HG03097 (cell line): Measurements from ENCODE around the gene MMP28.

Source experiments
- ATAC-seq: cut with Tn5 transposase; IDR thresholded peaks from one replicate; pipeline ENCODE4 v1.9.1; 2021; ENCODE audit not compliant: unreplicated experiment, low FRiP score

MMP28 gene, protein sequence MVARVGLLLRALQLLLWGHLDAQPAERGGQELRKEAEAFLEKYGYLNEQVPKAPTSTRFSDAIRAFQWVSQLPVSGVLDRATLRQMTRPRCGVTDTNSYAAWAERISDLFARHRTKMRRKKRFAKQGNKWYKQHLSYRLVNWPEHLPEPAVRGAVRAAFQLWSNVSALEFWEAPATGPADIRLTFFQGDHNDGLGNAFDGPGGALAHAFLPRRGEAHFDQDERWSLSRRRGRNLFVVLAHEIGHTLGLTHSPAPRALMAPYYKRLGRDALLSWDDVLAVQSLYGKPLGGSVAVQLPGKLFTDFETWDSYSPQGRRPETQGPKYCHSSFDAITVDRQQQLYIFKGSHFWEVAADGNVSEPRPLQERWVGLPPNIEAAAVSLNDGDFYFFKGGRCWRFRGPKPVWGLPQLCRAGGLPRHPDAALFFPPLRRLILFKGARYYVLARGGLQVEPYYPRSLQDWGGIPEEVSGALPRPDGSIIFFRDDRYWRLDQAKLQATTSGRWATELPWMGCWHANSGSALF

GRCh38 chr17:35795007-35795870 lies at the start of gene MMP28:
TSS of gene MMP28 (minus strand) at chr17:35795641. CDS start at chr17:35795377, 264 bp downstream.
- ATAC-seq, result no peak

GRCh38 chr17:35844547-35844946 lies 49.1 kb upstream of the MMP28 start:
- ATAC-seq, result no peak

- no peak for ATAC-seq
These were observed 48.3 kb upstream of the MMP28 start for GRCh38 chr17:35843698-35844097.

DNA sequence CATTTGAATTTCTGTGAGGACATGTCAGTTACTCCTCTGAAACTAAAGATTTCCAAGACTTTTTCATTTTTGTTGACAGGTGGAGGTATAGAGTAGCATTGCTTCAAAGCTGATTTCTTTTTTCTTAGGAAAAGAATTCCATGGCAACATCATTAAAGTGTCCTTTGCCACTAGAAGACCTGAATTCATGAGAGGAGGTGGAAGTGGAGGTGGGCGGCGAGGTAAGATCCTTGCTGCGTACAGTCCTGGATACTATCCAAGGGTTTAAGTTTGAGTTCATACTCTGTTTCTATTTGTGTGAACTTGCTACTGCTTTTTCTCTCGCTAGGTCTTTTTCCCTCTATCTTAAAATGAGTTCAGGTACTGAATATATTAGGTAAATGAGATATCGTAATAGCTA lies 46.8 kb upstream of the MMP28 start:
- no peak for ATAC-seq

- ATAC-seq, result no peak
These were observed 46.1 kb upstream of the MMP28 start for GRCh38 chr17:35841505-35841904.

DNA sequence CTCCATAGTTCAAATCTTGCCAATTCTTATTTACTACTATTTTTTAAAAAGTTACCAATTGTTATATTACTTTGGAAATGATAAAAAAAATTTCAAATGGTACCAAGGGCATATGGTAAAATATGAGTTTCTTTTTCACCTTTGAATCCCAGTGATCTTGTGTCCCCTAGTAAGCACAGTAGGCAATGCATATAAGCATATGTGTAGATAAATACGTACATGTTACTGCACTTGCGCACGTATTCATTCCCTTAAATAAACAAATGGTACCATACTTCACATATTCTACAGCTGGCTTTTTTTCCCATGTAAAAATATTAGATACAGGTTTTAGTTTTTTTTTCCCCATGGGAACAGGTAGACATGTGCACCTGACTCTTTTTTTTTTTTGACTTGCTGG lies 45.7 kb upstream of the MMP28 start:
- no peak for ATAC-seq

- no peak for ATAC-seq
These were observed 29.8 kb upstream of the MMP28 start for GRCh38 chr17:35825206-35825605.

GRCh38 chr17:35821308-35821707 lies 25.9 kb upstream of the MMP28 start:
- no peak for ATAC-seq

GRCh38 chr17:35819455-35819854 lies 24.0 kb upstream of the MMP28 start:
- ATAC-seq, result no peak

DNA sequence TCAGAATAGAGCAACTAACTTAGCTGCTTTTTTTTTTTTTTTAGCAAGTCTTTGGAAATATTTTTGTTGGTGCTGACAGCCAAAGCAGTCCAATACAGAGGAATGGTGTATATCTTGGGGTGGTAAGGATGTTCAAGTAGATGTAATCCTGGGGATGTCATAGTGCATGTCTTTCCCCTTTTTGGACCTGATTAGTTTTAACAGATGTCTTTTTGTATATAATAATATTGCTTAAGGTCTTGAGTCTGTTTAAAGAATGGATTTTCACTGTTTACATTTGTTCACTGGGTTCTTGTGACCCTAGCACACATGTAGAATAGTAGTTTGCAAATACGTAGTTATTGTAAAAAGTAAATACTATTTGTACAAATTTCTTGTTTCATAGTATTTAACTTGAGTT lies 21.8 kb upstream of the MMP28 start:
- ATAC-seq, result no peak

DNA sequence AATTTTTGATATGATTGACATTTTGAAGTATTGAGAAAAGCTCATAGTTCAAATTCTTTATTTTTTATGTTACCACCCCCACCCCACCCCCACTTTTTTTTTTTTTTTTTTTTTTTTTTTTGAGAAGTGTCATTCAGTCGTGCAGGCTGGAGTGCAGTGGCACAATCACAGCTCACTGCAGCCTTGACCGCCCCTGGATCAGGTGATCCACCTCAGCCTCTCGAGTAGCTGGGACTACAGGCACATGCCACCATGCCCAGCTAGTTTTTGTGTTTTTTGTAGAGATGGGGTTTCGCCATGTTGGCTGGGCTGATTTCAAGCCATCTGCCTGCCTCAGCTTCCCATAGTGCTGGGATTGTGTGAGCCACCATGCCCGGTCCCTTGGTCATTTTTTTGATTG lies 21.3 kb upstream of the MMP28 start:
- no peak for ATAC-seq

- ATAC-seq, result no peak
These were observed 17.0 kb upstream of the MMP28 start for GRCh38 chr17:35812456-35812855.

DNA sequence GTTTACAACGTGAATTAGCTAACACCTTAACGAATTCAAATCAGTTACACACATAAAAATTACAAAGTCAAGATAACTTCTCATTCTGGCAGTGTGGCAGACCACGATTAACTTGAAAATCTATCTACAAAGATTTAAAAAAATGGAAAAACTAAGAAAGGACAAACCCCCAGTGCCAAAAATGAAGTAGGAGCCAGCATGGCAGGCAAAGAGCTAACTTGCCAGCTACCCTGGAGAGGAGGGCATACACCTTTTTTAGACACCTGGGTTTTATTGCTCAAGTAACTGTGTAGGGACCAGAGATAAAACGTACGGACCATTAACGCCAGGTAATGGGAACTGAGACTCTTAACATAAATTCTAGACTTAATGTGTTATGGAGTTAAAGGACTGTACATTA lies 16.3 kb upstream of the MMP28 start:
- ATAC-seq, result no peak

GRCh38 chr17:35809855-35810461 lies 14.5 kb upstream of the MMP28 start:
- no peak for ATAC-seq

DNA sequence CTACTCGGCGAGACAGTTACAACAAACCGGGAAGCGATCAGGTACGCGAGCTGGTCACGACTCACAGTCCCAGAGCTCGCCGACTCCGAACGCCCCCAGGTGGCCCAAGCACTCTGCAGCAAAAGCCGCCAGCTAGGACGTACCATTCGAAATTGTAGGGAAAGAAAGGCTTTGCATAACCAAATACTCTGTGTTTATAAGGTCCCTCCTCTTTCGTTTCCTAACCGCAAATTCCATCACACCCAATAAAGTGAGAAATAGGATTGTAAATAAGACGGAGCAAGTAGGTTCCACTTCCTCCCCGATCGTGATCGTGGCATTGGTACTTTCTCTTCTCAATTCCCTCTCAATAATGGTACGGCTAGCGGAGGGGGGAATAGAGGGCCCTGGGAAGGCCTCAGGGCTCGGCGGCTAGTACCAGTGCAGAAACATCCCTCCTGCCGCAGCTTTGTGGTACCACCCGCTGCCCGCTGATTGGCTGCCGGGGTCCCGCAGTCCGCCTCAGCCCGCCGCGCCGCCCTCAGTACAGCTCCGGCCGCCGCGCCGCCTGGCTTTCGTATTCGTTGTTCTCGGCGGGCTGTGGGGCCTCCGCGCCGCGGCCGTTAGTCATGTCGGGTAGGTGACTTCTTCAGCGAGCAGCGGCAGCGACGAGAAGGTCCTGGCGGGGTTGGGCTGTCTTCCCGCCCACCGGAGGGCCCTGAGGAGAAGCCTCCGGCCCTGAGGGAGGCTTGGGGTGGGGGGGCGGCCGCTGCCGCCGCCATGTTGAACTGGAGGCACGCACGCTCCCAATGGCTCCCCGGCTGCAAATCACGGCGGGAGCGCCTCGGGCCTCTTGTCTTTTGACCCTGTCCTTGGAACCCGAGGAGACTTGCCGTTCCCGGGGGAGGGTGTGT lies 13.8 kb upstream of the MMP28 start, which contains the start of gene TAF15:
TAF15 (plus strand) TSS at position 523 of the 893 bp plus-strand sequence; CDS start at position 609, 86 bp downstream.
- peak; percentile 91 for ATAC-seq

GRCh38 chr17:35808240-35808961 lies 13.0 kb upstream of the MMP28 start:
- ATAC-seq, result peak; percentile 3

DNA sequence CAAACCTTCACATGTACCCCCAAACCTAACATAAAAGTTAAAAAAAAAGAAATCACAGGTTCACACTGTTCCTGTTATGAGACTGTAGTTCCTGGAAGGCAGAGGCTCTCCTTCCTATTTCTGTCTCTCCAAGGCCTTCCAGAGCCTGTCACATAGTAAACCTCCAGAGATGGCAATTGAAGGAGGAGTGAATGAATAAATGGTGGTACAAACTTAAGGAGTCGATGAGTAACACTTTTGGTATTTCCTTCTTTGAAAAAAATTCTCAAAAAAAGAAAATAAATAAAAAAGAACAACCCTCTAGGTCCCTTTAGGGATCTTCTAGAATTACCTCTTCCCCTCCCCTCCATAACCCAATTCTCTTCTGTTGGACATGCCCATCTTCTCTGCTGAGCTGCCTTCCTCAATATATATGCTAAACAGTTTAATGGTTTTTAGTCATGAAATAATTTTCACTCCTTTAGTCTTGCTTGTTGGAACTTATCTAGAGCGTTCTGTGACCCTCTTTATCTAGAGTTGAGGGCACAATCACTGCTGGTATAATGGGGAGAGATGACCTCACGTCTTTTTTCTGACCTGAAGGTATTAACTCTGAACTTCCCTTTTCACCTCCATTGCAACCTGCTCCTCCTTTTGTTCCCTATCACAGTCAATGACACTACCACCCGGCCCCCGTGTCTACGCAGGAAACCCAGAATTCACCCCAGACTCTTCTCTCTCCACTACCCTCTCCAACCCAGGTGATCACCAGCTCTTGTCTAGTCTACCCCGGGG lies 12.1 kb upstream of the MMP28 start:
- ATAC-seq, result no peak

- no peak for ATAC-seq
These were observed 9.3 kb upstream of the MMP28 start for GRCh38 chr17:35804658-35805192.
